Measurements from ENCODE around the gene APOL1.
"Not testable (repeated sequence)": the region's sequence is repeated elsewhere in the genome, so short reads cannot be mapped to it uniquely, and the experiment has no call there.

Gene APOL1

DNA sequence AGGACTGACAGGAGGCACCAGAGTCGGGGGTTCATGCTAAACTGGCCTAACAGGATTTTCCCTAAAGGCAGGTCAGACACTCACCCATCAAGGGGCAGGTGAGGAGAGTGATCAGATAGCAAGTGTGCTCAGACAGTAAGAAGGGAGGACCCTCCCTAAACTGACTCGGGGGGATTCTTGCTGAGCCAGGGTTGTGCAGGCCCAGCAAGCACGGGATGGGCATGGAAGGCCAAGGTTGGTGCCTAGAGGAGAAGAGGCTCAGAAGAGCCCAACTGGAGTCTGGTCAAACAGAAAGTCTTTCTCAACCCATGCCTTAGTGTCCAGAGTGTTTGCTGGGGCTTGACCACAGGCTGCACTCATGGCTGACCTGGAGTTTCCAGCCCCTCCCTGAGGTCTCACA, 6.2 kb upstream of the APOL1 start:
- no peak for DNase-seq

DNA sequence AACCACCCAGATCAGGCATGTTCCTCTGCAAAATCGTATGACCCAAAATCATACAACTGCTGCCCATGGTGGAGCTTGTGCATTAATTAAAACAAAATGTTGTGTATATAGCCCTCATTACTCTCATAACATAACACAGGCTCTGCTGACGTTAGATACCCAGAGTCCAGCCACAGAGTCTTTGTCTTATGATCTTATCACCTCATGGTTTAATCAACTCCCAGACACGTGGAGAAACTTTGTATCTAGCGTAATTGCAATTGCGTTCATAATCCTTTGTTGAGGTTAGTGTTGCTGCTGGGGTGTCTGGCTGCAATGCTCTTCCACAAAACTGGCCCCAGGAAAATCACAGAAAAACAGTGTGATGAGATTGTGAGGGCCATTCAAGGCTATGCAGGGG, 5.0 kb upstream of the APOL1 start:
- DNase-seq: no peak

DNA sequence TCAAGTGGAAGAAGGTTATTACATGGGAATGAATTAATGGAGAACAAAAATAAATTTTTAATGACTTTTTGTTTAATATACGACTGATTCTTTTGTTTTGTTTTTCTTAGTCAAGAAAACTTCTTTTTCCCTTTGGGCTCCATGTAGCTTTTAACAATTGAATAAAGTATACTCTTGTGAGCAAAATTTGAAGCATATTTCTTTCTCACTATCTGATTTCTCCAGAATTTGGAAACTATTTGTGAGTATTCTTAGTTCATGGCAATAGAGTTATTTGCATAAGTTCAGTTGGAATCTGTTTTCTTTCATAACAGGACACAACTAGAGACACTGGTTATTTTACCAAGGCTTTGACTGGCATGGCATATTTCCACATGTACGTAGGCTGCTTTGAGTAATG, 3.8 kb upstream of the APOL1 start:
- no peak for DNase-seq

DNA sequence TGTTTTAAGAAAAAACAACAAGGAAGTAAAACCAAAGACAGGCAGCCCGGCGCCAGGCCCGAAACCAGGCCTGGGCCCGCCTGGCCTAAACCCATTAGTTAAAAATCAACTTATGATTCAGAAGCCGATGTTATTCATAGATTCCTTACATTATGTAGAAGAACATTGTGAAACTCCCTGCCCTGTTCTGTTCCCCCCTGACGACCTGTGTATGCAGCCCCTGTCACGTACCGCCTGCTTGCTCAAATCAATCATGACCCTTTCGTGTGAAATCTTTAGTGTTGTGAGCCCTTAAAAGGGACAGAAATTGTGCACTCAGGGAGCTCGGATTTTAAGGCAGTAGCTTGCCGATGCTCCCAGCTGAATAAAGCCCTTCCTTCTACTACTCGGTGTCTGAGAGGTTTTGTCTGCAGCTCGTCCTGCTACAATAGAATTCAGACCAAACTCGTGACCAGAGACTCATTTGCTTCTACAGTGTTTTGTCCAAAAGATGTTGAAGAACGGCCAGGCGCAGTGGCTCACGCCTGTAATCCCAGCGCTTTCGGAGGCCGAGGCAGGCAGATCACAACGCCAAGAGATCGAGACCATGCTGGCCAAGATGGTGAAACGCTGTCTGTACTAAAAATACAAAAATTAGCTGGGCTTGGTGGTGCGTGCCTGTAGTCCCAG, 2.5 kb upstream of the APOL1 start:
- not testable (repeated sequence) for DNase-seq

DNA sequence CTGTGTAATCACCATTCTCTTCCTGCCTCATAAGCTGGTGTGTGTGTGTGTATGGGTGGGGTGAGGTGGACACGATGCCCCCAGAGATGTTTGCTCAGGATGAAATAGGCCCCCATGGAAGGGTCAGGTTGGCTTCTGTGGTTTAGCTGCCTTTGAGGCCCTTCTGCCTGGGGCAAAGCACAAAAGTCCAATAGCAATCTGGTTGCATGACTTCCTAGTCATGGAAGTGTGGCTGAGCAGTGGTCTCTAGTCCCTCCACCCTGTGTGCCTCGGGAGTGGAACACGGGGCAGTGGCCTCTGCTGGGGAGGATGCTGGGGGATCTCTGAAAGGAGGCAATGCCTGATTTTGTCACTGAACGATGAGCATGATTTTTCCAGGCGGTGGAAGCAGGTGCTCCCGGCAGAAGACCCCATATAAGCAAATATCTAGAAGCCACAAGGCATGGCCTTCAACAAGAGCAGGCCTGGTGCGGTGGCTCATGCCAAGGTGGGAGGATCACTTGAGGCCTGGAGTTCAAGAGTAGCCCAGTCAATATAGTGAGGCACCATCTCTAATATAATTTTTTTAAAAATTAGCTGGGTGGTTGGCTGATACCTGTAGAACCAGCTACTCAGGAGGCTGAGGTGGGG, 839 bp upstream of the APOL1 start:
- not testable (repeated sequence) for DNase-seq

DNA sequence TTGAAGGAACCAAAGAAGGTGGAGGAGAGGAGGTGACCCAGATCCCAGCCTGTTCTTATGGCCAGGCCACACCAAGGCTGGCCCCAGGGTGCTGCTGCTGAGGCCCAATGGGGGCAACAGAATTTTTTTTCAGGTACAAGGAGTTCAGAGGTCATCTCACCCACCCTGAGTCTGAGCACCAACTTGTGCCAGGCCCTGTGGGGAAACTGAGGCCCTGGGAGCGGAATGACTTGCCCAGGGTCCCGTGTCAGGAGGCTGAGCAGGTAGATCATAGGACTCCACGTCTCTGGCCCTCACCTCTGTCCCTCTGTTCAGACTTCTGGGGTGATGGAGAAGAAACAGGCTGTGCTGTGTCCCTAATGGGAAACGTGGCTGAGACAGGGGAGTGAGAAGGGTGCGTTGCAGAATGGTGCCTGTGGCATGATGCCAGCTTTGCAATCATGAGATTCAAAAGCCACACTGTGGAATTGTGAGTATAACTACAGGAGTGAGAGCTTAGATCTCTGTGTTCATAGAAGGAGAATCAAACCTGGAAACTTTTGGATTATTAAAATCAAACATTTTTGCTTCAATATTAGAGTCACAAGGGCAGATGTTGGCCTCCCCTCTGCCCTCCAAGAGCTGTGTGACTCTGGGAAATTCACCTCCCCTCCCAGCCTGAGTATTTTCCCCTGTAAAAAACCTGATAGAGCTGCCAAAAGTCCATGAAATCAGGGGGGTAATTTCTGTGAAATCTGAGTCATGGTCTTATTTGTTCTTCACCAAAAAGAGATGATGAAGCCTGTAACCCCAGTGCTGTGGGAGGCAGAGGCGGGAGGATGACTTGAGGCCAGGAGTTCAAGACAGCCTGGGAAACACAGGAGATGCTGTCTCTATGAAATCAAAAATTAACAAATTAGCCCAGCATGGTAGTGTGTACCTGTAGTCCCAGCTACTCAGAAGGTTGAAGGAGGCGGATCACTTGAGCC, 874 bp downstream of the APOL1 start:
- peak; percentile 53 for DNase-seq

DNA sequence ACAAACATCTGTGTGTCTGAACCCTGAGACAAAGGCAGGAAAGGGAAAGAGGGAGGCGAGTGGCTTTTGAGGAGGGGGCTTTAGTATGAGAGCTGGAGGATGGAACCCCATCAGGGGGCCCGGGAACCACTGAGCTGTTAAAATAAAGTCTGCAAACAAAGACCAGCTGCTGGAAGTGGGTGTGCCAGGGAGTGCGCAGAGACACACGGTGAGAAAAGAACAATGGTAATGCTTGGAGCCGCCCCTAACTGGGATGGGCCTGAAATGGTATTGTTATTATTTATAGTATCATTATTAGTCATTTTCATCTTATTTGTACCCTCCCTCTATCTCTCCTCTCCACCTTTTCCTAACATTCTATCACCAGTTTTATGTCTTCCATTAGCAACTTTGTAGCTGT, 2.6 kb downstream of the APOL1 start:
- DNase-seq: not testable (repeated sequence)

- no peak for DNase-seq
Measured at GRCh38 chr22:36256478-36256877, 3.5 kb downstream of the APOL1 start.

DNA sequence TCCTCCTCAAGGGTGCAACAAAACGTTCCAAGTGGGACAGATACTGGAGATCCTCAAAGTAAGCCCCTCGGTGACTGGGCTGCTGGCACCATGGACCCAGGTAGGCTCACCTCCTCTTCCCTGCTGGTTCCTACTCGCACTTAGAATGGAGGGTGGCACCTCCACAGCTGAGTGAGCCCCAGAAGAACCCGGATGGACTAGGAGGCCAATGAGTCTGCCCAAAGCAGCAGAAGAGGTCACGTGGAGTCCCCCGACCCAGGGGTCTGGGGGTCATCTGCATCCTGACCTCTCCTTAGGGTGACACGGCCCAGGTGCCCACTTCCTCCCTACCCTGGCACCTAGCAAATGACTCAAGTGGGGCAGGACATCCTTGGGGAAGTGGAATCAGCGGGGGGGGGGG, 4.4 kb downstream of the APOL1 start:
- no peak for DNase-seq

GRCh38 chr22:36257948-36258670, 5.2 kb downstream of the APOL1 start:
- DNase-seq: no peak

- no peak for DNase-seq
Measured at GRCh38 chr22:36258701-36259614, 6.0 kb downstream of the APOL1 start.

DNA sequence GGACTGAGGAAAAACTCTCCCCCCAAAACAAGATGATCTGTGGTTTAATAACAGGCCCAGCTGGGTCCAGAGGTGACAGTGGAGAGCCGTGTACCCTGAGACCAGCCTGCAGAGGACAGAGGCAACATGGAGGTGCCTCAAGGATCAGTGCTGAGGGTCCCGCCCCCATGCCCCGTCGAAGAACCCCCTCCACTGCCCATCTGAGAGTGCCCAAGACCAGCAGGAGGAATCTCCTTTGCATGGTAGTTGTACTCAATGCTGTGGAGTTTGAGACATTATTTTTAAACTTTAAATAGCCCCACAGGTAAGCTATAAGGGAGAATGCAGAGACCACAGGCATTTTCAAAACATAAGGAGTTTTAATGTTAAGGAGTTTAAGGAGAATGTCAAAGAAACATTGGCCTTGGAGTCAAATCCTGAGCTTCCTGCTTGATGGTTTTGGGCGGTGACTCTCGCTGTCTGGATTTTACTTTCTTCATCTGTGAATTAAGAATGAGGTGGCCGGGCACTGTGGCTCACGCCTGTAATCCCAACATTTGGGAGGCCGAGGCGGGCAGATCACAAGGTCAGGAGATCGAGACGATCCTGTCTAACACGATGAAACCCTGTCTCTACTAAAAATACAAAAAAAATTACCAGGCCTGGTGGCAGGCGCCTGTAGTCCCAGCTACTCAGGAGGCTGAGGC, 6.8 kb downstream of the APOL1 start:
- DNase-seq: no peak

- not testable (repeated sequence) for DNase-seq
Measured at GRCh38 chr22:36261675-36262074, 8.7 kb downstream of the APOL1 start.

DNA sequence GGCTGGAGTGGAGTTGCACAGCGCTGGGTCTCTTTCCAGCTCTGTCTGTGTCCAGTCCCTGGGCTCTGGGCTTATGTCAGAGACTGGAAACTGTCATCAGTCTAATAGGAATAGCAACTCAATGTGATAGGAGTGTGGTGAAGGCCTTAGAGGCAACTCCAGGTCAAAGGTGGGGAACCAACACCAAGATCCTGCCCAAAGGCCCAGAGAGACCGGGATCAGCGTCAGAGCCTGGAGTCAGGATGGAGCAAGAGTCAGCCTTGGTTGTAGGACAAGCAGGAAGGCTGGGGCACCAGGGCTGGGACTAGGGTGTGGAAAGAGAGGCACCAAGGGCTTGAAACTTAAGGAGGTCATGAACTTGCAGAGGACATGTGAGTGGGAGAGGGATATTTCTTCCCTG, 9.4 kb downstream of the APOL1 start:
- DNase-seq: not testable (repeated sequence)

- not testable (repeated sequence) for DNase-seq
Measured at GRCh38 chr22:36263216-36263673, 10.3 kb downstream of the APOL1 start.

DNA sequence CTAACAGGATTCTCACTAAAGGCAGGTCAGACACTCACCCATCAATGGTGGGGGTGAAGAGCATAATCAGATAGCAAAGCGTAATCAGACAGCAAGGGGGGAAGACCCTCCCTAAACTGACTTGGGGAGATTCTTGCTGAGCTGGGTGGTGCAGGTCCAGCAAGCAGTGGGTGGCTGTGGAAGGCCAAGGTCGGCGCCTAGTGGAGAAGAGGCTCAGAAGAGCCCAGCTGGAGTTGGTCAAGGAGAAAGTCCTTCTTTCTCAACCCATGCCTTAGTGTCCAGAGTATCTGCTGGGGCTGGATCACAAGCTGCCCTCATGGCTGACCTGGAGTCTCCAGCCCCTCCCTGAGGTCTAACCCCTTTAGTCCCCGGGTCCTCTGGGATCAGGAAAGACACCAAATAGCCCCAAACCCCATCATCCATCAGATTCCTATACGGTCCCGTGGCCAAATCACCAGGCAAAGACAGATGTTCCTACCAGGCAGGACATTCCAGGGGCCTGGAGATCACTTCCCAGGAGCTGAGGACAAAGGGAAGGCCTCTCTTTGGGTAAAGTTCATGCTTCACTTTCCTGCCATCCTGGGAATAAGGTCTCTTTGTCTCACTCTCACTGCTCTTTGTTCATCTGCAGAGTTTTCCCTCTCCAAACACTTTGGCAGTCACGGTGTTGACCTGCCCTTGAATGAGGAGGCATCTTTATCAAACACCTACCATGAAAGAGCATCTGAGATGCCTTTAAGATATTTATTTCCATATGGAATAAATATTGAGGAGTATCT, 11.1 kb downstream of the APOL1 start:
- DNase-seq: not testable (repeated sequence)

- no peak for DNase-seq
Measured at GRCh38 chr22:36267058-36267457, 14.1 kb downstream of the APOL1 start.

GRCh38 chr22:36267896-36268485, 15.1 kb downstream of the APOL1 start:
- no peak for DNase-seq

DNA sequence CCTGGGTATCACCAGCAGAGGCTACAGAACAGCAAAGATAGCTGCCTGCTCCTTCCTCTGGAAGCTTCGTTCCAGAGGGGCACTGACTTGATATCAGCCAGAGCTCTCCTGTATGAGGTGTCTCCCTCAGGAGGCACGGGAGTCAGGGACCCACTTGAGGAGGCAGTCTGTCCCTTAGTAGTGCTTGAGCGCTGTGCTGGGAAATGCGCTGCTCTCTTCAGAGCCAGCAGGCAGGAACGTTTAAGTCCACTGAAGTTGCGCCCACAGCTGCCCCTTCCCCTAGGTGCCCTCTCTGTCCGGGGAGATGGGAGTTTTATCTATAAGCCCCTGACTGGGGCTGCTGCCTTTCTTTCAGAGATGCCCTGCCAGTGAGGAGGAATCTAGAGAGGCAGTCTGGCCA, 18.3 kb downstream of the APOL1 start:
- DNase-seq: not testable (repeated sequence)

GRCh38 chr22:36271951-36272350, 19.0 kb downstream of the APOL1 start:
- not testable (repeated sequence) for DNase-seq

All from activated T-cell treated with anti-CD3 and anti-CD28 coated beads for 4 hours (primary cell).